Endothelial cell of umbilical vein (primary cell): ENCODE results near the gene LDLRAD4.

Experiments
- JUN ChIP-seq: IDR thresholded peaks from 2 replicates; pipeline ENCODE4 v1.6.1; 2011; ENCODE audit warnings: borderline replicate concordance, low read depth; ENCODE audit not compliant: insufficient read length, insufficient read depth
- TF ChIP-seq, protein P1 (sequence below), 2 donors: IDR thresholded peaks; 1 replicate in 1 of 2; 2 replicates in 1 of 2; pipeline ENCODE4 v1.5.1; 2011; ENCODE audit warnings: low read length in 2 of 2, mild to moderate bottlenecking in 2 of 2, moderate library complexity in 2 of 2, control low read depth in 1 of 2, inconsistent platforms in 1 of 2, low read depth in 1 of 2; ENCODE audit not compliant: insufficient read depth in 1 of 2; ENCODE audit errors: extremely low read depth in 1 of 2

DNA sequence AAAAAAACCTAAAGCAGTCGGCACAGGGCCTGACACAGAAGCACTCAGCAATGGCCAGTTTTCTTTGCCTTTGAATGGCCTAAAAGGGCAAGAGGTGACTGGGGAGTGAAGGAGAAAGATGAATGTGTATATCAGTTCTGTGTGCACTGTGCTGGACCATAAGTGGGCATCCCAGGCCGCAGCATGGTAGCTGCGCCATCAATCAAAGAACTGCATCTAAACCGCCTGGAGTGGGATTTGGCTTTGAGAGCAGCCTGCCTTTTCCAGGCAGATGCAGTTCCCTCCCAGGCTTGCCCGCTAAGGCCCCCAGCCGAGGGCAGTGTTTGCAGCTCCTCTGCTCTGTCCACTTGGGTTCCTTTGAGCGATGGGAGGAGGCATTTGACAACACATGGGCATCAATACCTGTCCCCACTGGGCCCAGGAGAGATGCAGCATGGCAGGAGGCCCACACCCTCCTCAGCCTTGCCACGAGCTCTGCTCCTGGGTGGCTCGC lies 363.7 kb downstream of the LDLRAD4 start:
- TF ChIP-seq, protein P1, sequence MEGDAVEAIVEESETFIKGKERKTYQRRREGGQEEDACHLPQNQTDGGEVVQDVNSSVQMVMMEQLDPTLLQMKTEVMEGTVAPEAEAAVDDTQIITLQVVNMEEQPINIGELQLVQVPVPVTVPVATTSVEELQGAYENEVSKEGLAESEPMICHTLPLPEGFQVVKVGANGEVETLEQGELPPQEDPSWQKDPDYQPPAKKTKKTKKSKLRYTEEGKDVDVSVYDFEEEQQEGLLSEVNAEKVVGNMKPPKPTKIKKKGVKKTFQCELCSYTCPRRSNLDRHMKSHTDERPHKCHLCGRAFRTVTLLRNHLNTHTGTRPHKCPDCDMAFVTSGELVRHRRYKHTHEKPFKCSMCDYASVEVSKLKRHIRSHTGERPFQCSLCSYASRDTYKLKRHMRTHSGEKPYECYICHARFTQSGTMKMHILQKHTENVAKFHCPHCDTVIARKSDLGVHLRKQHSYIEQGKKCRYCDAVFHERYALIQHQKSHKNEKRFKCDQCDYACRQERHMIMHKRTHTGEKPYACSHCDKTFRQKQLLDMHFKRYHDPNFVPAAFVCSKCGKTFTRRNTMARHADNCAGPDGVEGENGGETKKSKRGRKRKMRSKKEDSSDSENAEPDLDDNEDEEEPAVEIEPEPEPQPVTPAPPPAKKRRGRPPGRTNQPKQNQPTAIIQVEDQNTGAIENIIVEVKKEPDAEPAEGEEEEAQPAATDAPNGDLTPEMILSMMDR (IDR thresholded peaks at IDR 0.05; ENCODE audit: extremely low read depth in 1 of 2, insufficient read depth in 1 of 2, low read depth in 1 of 2, low read length in 2 of 2) = no peak
- no peak for TF ChIP-seq JUN
